ENCODE measurements around the gene GAST.
A peak's percentile ranks its signal among the peaks of the same experiment; 100 is the strongest.
"Not testable (repeated sequence)": the region's sequence is repeated elsewhere in the genome, so short reads cannot be mapped to it uniquely, and the experiment has no call there.

The GAST gene

GRCh38 chr17:41711669-41712400, at the start of gene GAST:
GAST (plus strand) TSS chr17:41712331; CDS start chr17:41715437, 3,106 bp downstream.
- no peak for DNase-seq

DNA sequence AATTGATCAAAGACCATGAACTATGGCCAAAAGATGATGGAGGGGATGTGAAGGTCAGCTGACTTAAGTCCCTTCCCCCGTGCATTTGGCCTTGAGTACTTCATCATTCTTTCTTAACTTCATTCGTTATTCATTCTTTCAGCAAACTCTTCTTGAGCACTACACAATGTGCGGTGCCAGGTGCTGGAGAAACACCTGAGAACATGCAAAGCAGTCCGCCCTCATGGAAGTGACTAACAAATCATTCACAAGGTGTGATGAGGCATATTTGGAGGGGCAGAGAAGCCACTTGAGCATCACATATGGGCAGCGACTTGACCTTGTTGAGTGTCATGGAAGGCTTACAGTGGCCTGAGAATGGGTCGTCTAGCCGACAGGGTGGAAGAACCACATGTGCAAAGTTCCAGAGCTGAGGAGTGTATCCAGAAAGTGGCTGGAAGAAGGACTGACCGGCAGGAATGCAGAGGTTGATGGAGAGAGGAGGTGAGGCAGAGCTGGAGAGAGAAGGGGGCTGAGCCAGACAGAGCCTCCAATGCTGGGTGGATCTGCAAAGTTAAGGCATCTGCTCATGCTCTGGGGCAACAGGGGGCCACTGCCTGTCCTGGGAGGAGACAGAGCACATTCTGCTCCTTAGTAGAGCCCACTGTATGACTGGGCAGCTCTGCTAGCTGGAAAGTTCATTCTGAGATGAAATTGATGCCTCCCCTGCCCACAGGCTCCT, 48.5 kb upstream of the GAST start:
- DNase-seq, result no peak

DNA sequence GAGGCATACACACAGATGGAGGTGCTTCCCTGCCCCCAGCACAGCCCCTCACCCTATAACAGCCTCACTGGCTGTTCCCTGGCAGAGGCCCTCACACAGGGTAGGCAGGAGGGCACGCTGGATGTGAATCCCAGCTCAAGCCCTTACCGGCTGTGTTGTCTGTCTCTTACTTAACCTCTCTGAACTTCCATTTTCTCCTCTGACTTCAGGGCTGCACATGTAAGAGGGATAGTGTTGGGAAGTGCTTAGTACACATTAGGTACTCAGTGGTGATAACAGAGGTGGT, 48.0 kb upstream of the GAST start:
- DNase-seq, result no peak

- DNase-seq, result no peak
These were observed 47.3 kb upstream of the GAST start for GRCh38 chr17:41664587-41665565.

- peak; percentile 81 to 88 (median 82) for DNase-seq
These were observed 46.4 kb upstream of the GAST start for GRCh38 chr17:41665566-41666236.

DNA sequence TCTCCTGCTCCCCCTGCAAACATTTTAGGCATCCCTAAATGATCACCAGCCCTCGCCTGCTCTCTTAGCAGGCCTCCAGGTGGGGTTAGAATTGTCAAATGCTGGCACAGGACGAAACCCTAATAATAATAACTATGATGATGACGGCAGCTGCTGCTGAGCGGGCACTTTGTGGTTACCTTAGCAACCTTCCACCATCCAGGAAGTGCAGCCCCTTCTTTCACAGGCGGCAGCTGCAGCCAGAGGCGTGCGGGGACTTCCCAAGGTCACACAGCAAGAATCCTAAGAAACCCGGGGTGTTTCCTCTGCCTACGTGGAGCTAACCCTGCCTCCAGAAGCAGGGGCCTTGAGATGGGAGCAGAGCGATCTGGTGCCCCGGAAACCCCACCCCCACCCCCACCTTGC, 45.9 kb upstream of the GAST start:
- peak in 3 of 4 experiments; percentile 12 to 48 (median 47) for DNase-seq

GRCh38 chr17:41666708-41667279, 45.3 kb upstream of the GAST start:
- DNase-seq, result peak; percentile 60 to 84 (median 80)

- no peak for DNase-seq
These were observed 44.7 kb upstream of the GAST start for GRCh38 chr17:41667280-41668041.

DNA sequence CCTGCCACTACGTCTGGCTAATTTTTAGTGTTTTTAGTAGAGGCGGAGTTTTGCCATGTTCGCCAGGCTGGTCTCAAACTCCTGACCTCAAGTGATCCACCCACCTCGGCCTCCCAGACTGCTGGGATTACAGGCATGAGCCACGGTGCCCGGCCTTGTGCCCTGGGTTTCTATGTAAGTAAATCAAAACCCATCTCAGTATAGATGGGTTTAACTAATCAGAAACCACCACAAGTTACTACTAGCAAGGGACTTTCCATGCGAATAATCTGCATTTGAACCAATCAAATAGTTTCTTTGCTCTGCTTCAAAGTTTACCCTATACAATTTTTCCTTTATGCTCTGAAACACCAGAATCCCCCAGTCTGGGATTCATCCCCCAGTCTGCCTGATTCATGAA, 40.0 kb upstream of the GAST start:
- no peak for DNase-seq

DNA sequence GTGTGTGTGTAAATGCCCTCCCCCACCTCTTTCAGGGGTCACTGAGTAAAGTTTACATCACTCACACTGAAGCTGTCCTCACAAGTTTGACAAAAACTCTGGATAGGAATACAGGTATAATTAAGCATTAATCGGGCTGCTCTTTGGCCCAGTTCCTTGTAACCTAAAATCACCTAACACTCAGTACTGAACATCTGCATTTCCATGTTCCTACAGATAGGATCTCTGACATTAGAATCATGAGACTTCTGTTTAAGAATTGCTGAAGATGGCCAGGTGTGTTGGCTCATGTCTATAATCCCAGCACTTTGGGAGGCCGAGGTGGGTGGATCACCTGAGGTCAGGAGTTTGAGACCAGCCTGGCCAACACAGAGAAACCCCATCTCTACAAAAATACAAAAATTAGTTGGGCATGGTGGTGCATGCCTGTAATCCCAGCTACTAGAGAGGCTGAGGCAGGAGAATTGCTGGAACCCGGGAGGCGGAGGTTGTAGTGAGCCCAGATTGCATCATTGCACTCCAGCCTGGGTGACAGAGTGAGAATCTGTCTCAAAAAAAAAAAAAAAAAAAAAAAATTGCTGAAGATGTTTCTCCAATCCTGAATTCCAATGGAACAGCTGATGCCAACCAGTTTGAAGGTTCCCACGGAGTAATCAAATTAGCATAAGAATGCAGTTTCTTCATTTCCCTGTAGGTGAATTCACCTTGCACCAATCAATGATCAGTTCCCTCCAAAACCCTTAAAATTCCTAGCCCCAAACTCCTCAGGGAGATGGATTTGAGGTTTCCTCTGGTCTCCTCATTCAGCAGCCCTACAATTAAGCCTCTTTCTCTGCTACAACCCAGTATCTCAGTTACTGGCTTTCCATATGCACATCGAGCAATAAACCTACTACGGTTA, 36.7 kb upstream of the GAST start:
- DNase-seq, result not testable (repeated sequence)

DNA sequence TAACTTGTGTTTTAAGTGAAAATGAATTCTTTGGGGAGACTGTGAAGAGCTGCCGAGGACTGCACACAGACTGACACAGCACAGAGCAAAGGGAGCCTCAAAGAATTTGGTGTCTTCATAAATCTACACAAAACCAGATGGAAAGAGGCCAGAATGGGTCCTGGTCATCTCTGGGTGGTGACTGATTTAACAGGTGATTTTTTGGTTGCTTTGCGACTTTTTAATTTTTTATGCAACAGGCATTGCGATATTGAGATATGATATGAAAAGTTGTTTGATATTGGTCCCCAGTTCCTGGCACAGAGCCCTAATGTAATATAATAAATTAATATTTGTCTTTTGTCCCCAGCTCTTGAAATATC, 36.1 kb upstream of the GAST start:
- no peak for DNase-seq

- no peak for DNase-seq
These were observed 33.7 kb upstream of the GAST start for GRCh38 chr17:41678411-41678906.

- DNase-seq, result no peak
These were observed 33.0 kb upstream of the GAST start for GRCh38 chr17:41678907-41679739.

- no peak for DNase-seq
These were observed 32.2 kb upstream of the GAST start for GRCh38 chr17:41679740-41680425.

DNA sequence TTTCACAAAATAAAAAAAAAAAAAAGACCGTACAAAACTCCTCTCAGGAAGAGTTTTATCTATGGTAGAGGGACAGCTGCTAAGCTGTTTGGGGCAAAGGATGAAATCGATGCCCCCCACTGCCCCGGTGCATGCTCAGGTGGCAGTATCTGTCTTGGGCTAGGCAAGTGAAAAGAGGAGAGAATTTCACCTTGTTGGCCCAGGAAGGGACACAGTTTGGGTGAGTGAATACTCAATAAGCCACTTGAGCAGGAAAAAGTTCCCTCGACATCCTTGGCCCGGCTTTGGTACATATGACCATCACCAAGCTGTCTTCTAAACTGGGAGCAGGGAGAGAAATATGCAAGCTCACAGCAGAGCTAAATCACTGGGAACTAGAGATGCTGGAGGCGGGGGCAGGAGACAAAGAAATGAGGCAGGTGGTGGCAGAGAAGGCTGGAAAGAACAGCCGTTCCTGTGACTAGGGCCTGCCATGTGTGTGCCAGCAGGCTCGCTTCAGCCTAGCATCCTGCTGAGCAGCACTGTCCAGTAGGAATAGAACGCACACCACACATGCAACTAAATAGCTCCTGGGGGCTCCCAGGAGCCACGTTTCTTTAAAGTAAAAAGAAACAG, 31.6 kb upstream of the GAST start:
- DNase-seq, result no peak

GRCh38 chr17:41681776-41682175, 30.4 kb upstream of the GAST start:
- no peak for DNase-seq

DNA sequence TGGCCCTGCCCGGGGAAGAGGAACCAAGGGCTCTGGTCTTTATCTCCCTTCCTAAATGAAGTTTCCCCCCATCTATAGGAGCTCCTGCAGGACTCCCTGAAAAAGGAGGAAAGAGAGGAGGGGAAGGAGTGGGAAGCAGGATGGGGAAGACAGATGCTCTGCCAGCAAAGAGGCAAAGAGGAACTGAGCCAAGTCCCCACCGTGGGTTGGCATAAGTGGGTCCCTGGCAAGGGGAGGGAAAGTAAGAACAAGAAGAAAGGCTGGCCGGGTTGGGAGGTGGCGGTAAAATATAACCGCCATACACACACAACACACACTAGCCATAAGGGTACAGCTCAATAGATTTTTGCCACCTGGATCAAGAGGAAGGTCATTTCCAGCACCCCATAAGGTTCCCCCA, 29.5 kb upstream of the GAST start:
- DNase-seq, result no peak

DNA sequence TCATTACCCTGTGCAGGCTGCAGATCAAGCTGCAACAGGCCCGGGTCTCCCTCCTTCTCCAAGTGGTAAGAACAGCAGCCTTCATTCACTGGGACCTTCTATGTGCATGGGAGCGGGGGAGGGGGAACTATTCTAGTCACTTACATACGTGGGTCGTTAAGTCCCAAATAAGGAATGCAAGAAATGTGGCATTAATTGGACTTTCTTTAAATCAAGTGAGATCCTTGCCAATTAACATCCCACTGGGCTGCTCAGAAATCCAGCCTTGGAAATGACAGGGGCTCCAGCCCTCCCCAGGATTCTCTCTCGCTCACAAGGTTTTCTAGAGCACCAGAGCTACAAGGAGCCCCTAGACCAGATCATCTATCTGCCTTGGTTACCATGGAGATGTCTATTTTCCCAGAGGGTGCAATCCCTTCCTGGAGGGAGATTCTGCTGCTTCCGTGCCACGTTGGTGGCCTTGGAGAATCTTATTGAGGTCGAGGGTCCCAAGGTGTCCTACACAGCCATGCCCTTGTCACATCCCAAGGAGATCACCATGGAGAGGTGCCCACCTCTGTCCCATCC, 28.6 kb upstream of the GAST start:
- DNase-seq, result no peak
